ENCODE data around the gene HAL. TPM values are rescaled to one million over a fixed set of nuclear protein-coding genes. Genes with fewer than 3 reads are reported as not detected.
"Not testable (repeated sequence)": the region's sequence is repeated elsewhere in the genome, so short reads cannot be mapped to it uniquely, and the experiment has no call there.

HAL gene
- total RNA-seq, 1 experiment from 2014 or later, result 1.4 TPM

GRCh38 chr12:95974358-95974757, 21.8 kb downstream of the HAL start:
- no TSS peak for BruUV-seq (replicated peaks)
- intact Hi-C loops (cut with micrococcal nuclease; ENCODE audit: unreplicated experiment), result no loop called here

GRCh38 chr12:95972832-95973456, 23.2 kb downstream of the HAL start:
- BruUV-seq (replicated peaks), result no TSS peak
- no peak for TF ChIP-seq CTCF (IDR thresholded peaks at IDR 0.05; ENCODE audit: unreplicated experiment)
- no peak overlapping the region for H3K4me3 Mint-ChIP-seq (ENCODE audit: low read depth, unreplicated experiment)
- H3K36me3 Mint-ChIP-seq (ENCODE audit: insufficient read depth, unreplicated experiment), result no peaks in the 10 kb centered on the region
- H3K4me1 Mint-ChIP-seq (ENCODE audit: low read depth, unreplicated experiment), result no peaks in the 10 kb centered on the region
- H3K9me3 Mint-ChIP-seq (ENCODE audit: low read depth, unreplicated experiment), result no peaks in the 10 kb centered on the region
- no peak for DNase-seq
- CTCF ChIA-PET, result interaction anchor here (0.7 kb wide), 1 partner anchor 1215 kb away, joined by 3 read pairs; no protein-coding TSS in a partner anchor
- intact Hi-C loops (cut with micrococcal nuclease; ENCODE audit: unreplicated experiment), result no loop called here
- H3K27me3 Mint-ChIP-seq (ENCODE audit: unreplicated experiment), result no peaks in the 10 kb centered on the region
- H3K27ac Mint-ChIP-seq (ENCODE audit: unreplicated experiment), result no peak overlapping the region

More at GRCh38 chr12:95974358-95974757, 21.8 kb downstream of the HAL start:
- CTCF ChIA-PET, result no interaction called here
- no peak overlapping the region for H3K27ac Mint-ChIP-seq (ENCODE audit: unreplicated experiment)
- H3K9me3 Mint-ChIP-seq (ENCODE audit: low read depth, unreplicated experiment), result no peaks in the 10 kb centered on the region
- H3K4me3 Mint-ChIP-seq (ENCODE audit: low read depth, unreplicated experiment), result no peak overlapping the region
- H3K4me1 Mint-ChIP-seq (ENCODE audit: low read depth, unreplicated experiment), result no peaks in the 10 kb centered on the region
- TF ChIP-seq CTCF (IDR thresholded peaks at IDR 0.05; ENCODE audit: unreplicated experiment), result no peak
- H3K36me3 Mint-ChIP-seq (ENCODE audit: insufficient read depth, unreplicated experiment), result no peaks in the 10 kb centered on the region
- no peaks in the 10 kb centered on the region for H3K27me3 Mint-ChIP-seq (ENCODE audit: unreplicated experiment)
- DNase-seq, result no peak

GRCh38 chr12:95970905-95971304, 25.2 kb downstream of the HAL start:
- Mint-ChIP-seq H3K9me3 (ENCODE audit: low read depth, unreplicated experiment) (no peaks in the 10 kb centered on the region), H3K36me3 (ENCODE audit: insufficient read depth, unreplicated experiment) (no peaks in the 10 kb centered on the region), H3K4me1 (ENCODE audit: low read depth, unreplicated experiment) (peaks cover 10% of the 10 kb centered on the region), H3K27ac (ENCODE audit: unreplicated experiment) (no peak overlapping the region), H3K27me3 (ENCODE audit: unreplicated experiment) (no peaks in the 10 kb centered on the region), H3K4me3 (ENCODE audit: low read depth, unreplicated experiment) (no peak overlapping the region)
- no TSS peak for BruUV-seq (replicated peaks)
- DNase-seq, result no peak
- TF ChIP-seq CTCF (IDR thresholded peaks at IDR 0.05; ENCODE audit: unreplicated experiment), result no peak
- CTCF ChIA-PET, result interaction anchor here (0.6 kb wide), 2 partner anchors 250 to 1513 kb away, joined by 3 to 7 read pairs; no protein-coding TSS in a partner anchor
- intact Hi-C loops (cut with micrococcal nuclease; ENCODE audit: unreplicated experiment), result no loop called here

- H3K27ac Mint-ChIP-seq (ENCODE audit: unreplicated experiment); H3K27me3 Mint-ChIP-seq (ENCODE audit: unreplicated experiment); CTCF ChIA-PET; DNase-seq; H3K9me3 Mint-ChIP-seq (ENCODE audit: low read depth, unreplicated experiment); H3K36me3 Mint-ChIP-seq (ENCODE audit: insufficient read depth, unreplicated experiment); intact Hi-C loops (cut with micrococcal nuclease; ENCODE audit: unreplicated experiment); BruUV-seq (replicated peaks); H3K4me1 Mint-ChIP-seq (ENCODE audit: low read depth, unreplicated experiment); H3K4me3 Mint-ChIP-seq (ENCODE audit: low read depth, unreplicated experiment): not testable (repeated sequence)
Measured at GRCh38 chr12:95969116-95969515, 27.0 kb downstream of the HAL start.

- TF ChIP-seq CTCF (IDR thresholded peaks at IDR 0.05; ENCODE audit: unreplicated experiment), result no peak
- DNase-seq, result no peak
- intact Hi-C loops (cut with micrococcal nuclease; ENCODE audit: unreplicated experiment), result no loop called here
- peaks cover 10% of the 10 kb centered on the region for H3K4me1 Mint-ChIP-seq (ENCODE audit: low read depth, unreplicated experiment)
- CTCF ChIA-PET, result interaction anchor here (1.8 kb wide), 1 partner anchor 24 kb away, joined by 4 read pairs; the partner anchor contains the start of gene AMDHD1
- no TSS peak for BruUV-seq (replicated peaks)
- H3K9me3 Mint-ChIP-seq (ENCODE audit: low read depth, unreplicated experiment), result no peaks in the 10 kb centered on the region
- H3K27ac Mint-ChIP-seq (ENCODE audit: unreplicated experiment), result no peak overlapping the region
- no peaks in the 10 kb centered on the region for H3K36me3 Mint-ChIP-seq (ENCODE audit: insufficient read depth, unreplicated experiment)
- H3K27me3 Mint-ChIP-seq (ENCODE audit: unreplicated experiment), result no peaks in the 10 kb centered on the region
- no peak overlapping the region for H3K4me3 Mint-ChIP-seq (ENCODE audit: low read depth, unreplicated experiment)
Measured at GRCh38 chr12:95967301-95967700, 28.8 kb downstream of the HAL start.

Data from Calu3 (cell line).